ENCODE measurements around the gene USP4. TPM values are rescaled to one million over a fixed set of nuclear protein-coding genes. Genes with fewer than 3 reads are reported as not detected.

Gene USP4
- total RNA-seq, 1 experiment from 2014 or later, result 14.5 TPM

- DNase-seq (ENCODE audit: low read depth), result peak; percentile 23
These were observed 43.0 kb downstream of the USP4 start for GRCh38 chr3:49296781-49297411.

GRCh38 chr3:49295489-49296058 lies 44.3 kb downstream of the USP4 start:
- DNase-seq (ENCODE audit: low read depth), result peak; percentile 41

- DNase-seq (ENCODE audit: low read depth), result no peak
These were observed 45.5 kb downstream of the USP4 start for GRCh38 chr3:49294343-49294742.

- DNase-seq (ENCODE audit: low read depth), result no peak
These were observed 55.9 kb downstream of the USP4 start for GRCh38 chr3:49283997-49284396.

GRCh38 chr3:49279376-49279775 lies 60.5 kb downstream of the USP4 start:
- peak; percentile 28 for DNase-seq (ENCODE audit: low read depth)

- DNase-seq (ENCODE audit: low read depth), result no peak
These were observed 61.3 kb downstream of the USP4 start for GRCh38 chr3:49278548-49278947.

- DNase-seq (ENCODE audit: low read depth), result no peak
These were observed 62.5 kb downstream of the USP4 start for GRCh38 chr3:49277383-49277775.

GRCh38 chr3:49276475-49277382 lies 63.1 kb downstream of the USP4 start, which contains the start of gene C3orf62:
TSS of gene C3orf62 (minus strand) at chr3:49277232. CDS start at chr3:49276872, 360 bp downstream.
- peak; percentile 91 for DNase-seq (ENCODE audit: low read depth)

GRCh38 chr3:49273825-49274532 lies 65.9 kb downstream of the USP4 start:
- no peak for DNase-seq (ENCODE audit: low read depth)

- DNase-seq (ENCODE audit: low read depth), result no peak
These were observed 68.8 kb downstream of the USP4 start for GRCh38 chr3:49271047-49271446.

- DNase-seq (ENCODE audit: low read depth), result no peak
These were observed 69.7 kb downstream of the USP4 start for GRCh38 chr3:49270156-49270500.

GRCh38 chr3:49269443-49270155 lies 70.3 kb downstream of the USP4 start:
- no peak for DNase-seq (ENCODE audit: low read depth)

GRCh38 chr3:49266410-49267095 lies 73.3 kb downstream of the USP4 start:
- no peak for DNase-seq (ENCODE audit: low read depth)

GRCh38 chr3:49265661-49266386 lies 74.0 kb downstream of the USP4 start:
- DNase-seq (ENCODE audit: low read depth), result no peak

GRCh38 chr3:49263159-49263889 lies 76.5 kb downstream of the USP4 start:
- no peak for DNase-seq (ENCODE audit: low read depth)

GRCh38 chr3:49260806-49261324 lies 79.0 kb downstream of the USP4 start:
- no peak for DNase-seq (ENCODE audit: low read depth)

GRCh38 chr3:49257187-49257586 lies 82.7 kb downstream of the USP4 start:
- no peak for DNase-seq (ENCODE audit: low read depth)

- no peak for DNase-seq (ENCODE audit: low read depth)
These were observed 83.9 kb downstream of the USP4 start for GRCh38 chr3:49255718-49256511.

Measured in RPMI7951 (cell line).